ENCODE data around the gene GAGE12F. TPM values are rescaled to one million over a fixed set of nuclear protein-coding genes. Genes with fewer than 3 reads are reported as not detected.
"Not testable (repeated sequence)": the region's sequence is repeated elsewhere in the genome, so short reads cannot be mapped to it uniquely, and the experiment has no call there.

Gene GAGE12F, protein sequence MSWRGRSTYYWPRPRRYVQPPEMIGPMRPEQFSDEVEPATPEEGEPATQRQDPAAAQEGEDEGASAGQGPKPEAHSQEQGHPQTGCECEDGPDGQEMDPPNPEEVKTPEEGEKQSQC
- polyA plus RNA-seq (ENCODE audit: insufficient read length): not detected
- long read RNA-seq, donor 1: 0 reads
- long read RNA-seq, donor 2: 0 reads
- long read RNA-seq, donor 3: 0 reads
- long read RNA-seq, donor 4: 0 reads
- long read RNA-seq, donor 5: 0 reads
- long read RNA-seq, donor 6: 0 reads
- long read RNA-seq, donor 7: 0 reads
- long read RNA-seq, donor 8: 0 reads

- DNase-seq: not testable (repeated sequence)
These were observed at the start of gene GAGE12F for GRCh38 chrX:49560542-49560941. Gene GAGE12F, plus strand, starts transcription at chrX:49560842. Its CDS starts 1,155 bp downstream, at chrX:49561997.

- DNase-seq: not testable (repeated sequence)
These were observed 28.8 kb upstream of the GAGE12F start, which contains the start of gene GAGE12C for GRCh38 chrX:49531877-49532276. Gene GAGE12C, plus strand, starts transcription at chrX:49532177. Its CDS starts 1,155 bp downstream, at chrX:49533332.

DNA sequence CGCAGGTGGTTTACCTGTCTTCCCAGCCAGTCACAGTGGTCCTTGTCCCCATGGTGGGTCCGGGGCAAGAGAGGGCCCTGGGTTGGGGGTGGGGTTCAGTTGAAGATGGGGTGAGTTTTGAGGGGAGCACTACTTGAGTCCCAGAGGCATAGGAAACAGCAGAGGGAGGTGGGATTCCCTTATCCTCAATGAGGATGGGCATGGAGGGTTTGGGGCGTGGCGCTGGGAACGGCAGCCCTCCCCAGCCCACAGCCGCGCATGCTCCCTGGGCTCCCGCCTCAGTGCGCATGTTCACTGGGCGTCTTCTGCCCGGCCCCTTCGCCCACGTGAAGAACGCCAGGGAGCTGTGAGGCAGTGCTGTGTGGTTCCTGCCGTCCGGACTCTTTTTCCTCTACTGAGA lies 19.2 kb upstream of the GAGE12F start, which contains the start of gene GAGE12D:
TSS of gene GAGE12D (plus strand) at position 301 of the 400 bp plus-strand sequence. CDS start 1,155 bp downstream, outside the sequence.
- not testable (repeated sequence) for DNase-seq

DNA sequence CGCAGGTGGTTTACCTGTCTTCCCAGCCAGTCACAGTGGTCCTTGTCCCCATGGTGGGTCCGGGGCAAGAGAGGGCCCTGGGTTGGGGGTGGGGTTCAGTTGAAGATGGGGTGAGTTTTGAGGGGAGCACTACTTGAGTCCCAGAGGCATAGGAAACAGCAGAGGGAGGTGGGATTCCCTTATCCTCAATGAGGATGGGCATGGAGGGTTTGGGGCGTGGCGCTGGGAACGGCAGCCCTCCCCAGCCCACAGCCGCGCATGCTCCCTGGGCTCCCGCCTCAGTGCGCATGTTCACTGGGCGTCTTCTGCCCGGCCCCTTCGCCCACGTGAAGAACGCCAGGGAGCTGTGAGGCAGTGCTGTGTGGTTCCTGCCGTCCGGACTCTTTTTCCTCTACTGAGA lies 9.7 kb upstream of the GAGE12F start, which contains the start of gene GAGE12E:
TSS of gene GAGE12E (plus strand) at position 301 of the 400 bp plus-strand sequence. CDS start 1,155 bp downstream, outside the sequence.
- DNase-seq: not testable (repeated sequence)

GRCh38 chrX:49568728-49569127 lies 8.1 kb downstream of the GAGE12F start:
- DNase-seq: not testable (repeated sequence)

GRCh38 chrX:49569152-49569551 lies 8.5 kb downstream of the GAGE12F start:
- not testable (repeated sequence) for DNase-seq

DNA sequence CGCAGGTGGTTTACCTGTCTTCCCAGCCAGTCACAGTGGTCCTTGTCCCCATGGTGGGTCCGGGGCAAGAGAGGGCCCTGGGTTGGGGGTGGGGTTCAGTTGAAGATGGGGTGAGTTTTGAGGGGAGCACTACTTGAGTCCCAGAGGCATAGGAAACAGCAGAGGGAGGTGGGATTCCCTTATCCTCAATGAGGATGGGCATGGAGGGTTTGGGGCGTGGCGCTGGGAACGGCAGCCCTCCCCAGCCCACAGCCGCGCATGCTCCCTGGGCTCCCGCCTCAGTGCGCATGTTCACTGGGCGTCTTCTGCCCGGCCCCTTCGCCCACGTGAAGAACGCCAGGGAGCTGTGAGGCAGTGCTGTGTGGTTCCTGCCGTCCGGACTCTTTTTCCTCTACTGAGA lies 9.5 kb downstream of the GAGE12F start, which contains the start of gene GAGE12G:
TSS of gene GAGE12G (plus strand) at position 301 of the 400 bp plus-strand sequence. CDS start 1,155 bp downstream, outside the sequence.
- not testable (repeated sequence) for DNase-seq

DNA sequence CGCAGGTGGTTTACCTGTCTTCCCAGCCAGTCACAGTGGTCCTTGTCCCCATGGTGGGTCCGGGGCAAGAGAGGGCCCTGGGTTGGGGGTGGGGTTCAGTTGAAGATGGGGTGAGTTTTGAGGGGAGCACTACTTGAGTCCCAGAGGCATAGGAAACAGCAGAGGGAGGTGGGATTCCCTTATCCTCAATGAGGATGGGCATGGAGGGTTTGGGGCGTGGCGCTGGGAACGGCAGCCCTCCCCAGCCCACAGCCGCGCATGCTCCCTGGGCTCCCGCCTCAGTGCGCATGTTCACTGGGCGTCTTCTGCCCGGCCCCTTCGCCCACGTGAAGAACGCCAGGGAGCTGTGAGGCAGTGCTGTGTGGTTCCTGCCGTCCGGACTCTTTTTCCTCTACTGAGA lies 19.0 kb downstream of the GAGE12F start, which contains the start of gene GAGE12H:
TSS of gene GAGE12H (plus strand) at position 301 of the 400 bp plus-strand sequence. CDS start 1,155 bp downstream, outside the sequence.
- DNase-seq: not testable (repeated sequence)

GRCh38 chrX:49589196-49589595 lies 28.6 kb downstream of the GAGE12F start, which contains the start of gene GAGE2A:
Gene GAGE2A, plus strand, starts transcription at chrX:49589496. Its CDS starts 1,155 bp downstream, at chrX:49590651.
- not testable (repeated sequence) for DNase-seq

DNA sequence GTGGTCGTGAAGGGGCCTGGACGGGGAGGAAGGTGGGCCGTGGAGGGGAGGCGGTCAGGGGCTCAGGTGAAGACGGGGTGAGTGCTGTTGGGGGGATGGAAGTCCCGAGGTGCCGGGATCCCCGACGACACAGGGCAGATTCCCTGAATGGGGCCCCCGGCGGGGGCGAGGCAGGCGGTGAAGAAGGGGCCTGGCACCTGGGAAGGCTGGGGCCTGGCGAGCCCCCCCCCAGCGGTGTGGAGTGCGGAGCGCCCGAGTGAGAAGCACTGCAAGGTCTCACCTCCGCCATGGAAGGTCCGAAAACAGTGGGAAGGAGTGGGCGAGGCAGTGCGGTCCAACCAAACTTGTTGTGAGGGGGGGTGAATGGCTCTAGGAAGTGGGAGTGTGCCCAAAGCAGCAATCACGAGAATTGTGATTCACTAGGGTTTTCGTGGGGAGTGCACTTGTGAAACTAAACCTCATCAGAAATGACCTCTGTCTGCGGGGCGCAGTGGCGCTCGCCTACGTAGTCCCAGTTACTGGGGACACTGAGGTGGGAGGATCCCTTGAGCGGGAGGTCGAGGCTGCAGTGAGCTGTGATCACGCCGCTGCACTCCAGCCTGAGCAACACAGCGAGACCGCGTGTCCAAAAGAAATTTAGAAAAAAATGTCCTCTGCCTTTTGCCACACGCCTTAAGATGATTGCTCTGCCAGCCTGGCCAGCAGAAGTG lies 29.3 kb downstream of the GAGE12F start:
- DNase-seq: not testable (repeated sequence)

GRCh38 chrX:49590488-49590887 lies 29.8 kb downstream of the GAGE12F start:
- not testable (repeated sequence) for DNase-seq

DNA sequence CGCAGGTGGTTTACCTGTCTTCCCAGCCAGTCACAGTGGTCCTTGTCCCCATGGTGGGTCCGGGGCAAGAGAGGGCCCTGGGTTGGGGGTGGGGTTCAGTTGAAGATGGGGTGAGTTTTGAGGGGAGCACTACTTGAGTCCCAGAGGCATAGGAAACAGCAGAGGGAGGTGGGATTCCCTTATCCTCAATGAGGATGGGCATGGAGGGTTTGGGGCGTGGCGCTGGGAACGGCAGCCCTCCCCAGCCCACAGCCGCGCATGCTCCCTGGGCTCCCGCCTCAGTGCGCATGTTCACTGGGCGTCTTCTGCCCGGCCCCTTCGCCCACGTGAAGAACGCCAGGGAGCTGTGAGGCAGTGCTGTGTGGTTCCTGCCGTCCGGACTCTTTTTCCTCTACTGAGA lies 38.1 kb downstream of the GAGE12F start, which contains the start of gene GAGE1:
TSS of gene GAGE1 (plus strand) at position 301 of the 400 bp plus-strand sequence. CDS start 1,155 bp downstream, outside the sequence.
- not testable (repeated sequence) for DNase-seq

DNA sequence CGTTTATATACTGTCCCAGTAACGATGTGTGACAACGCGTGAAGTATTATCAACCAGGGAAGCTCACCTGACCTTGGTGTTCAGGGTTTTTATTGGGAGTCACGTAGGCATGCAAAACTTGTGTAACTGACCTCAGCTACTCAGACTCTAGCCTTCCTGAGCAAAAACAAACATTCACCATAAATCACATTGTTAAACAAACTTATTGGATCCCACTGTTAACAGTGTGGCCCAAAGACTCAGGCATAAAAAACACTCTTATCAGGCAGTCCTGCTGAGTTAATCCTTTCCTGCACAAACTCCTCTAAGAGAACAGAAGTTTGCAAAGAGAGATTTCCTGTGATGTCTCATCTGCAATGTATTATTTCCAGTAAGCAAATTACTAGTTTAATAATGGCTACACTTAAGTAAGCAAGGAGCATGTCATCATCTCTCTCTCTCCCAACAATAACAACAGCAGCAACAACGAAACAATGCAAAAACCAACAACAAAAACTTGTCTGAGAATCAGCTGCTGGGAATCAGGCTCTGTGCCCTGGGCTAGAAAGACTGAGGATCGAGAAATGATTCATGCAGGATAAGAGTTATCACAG lies 50.2 kb downstream of the GAGE12F start:
- DNase-seq: no peak

Other genes starting within 250 kb of the GAGE12F start
- gene GAGE12J, start 238.8 kb upstream of the GAGE12F start, polyA plus RNA-seq (ENCODE audit: insufficient read length): not detected
- gene GAGE13, start 229.3 kb upstream of the GAGE12F start, polyA plus RNA-seq (ENCODE audit: insufficient read length): not detected
- not detected for gene GAGE12C, start 28.7 kb upstream of the GAGE12F start, polyA plus RNA-seq (ENCODE audit: insufficient read length)
- not detected for gene GAGE12D, start 19.1 kb upstream of the GAGE12F start, polyA plus RNA-seq (ENCODE audit: insufficient read length)
- not detected for gene GAGE12E, start 9.6 kb upstream of the GAGE12F start, polyA plus RNA-seq (ENCODE audit: insufficient read length)
- not detected for gene GAGE12G, start 9.6 kb downstream of the GAGE12F start, polyA plus RNA-seq (ENCODE audit: insufficient read length)
- gene GAGE12H, start 19.1 kb downstream of the GAGE12F start, polyA plus RNA-seq (ENCODE audit: insufficient read length): not detected
- gene GAGE2A, start 28.7 kb downstream of the GAGE12F start, polyA plus RNA-seq (ENCODE audit: insufficient read length): not detected
- not detected for gene GAGE1, start 38.2 kb downstream of the GAGE12F start, polyA plus RNA-seq (ENCODE audit: insufficient read length)
- gene PAGE1, start 135.1 kb downstream of the GAGE12F start, polyA plus RNA-seq (ENCODE audit: insufficient read length): not detected

Measured in left kidney (tissue), 8 donors.